Stimulated activated CD4-positive, alpha-beta T cell treated with anti-CD3 and anti-CD28 coated beads, TNF-alpha, amount 100 ng/mL, for 4 hours (primary cell): ENCODE results near the gene RYR2.

Experiments used
- DNase-seq, 3 experiments: peaks; one replicate each; pipeline ENCODE4 v3.0.0-alpha.2; 2020; ENCODE audit warnings: low read depth in 3 of 3

The RYR2 gene

GRCh38 chr1:237852342-237852741 is 810.4 kb downstream of the RYR2 start:
- no peak for DNase-seq

GRCh38 chr1:237857455-237857854 is 815.5 kb downstream of the RYR2 start:
- no peak for DNase-seq

DNA sequence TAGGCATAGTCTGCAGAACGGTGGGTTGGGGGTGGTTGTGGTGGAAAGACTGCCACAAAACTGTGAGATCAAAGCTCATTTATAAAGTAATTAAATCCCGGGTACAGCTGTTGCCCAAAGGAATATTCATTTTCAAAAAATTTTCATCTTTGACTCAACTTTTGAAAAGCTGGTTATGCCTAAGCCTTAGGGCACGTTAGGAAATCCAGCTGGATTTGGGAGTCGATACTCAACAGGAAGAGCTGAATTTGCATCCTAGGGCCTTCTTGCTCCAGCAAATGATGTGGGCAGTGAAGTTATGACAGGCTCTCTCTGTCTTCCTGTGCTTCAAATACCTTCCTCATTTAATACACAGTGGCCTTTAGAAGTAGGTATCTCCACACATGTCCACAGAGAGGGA is 817.0 kb downstream of the RYR2 start:
- DNase-seq, result no peak

DNA sequence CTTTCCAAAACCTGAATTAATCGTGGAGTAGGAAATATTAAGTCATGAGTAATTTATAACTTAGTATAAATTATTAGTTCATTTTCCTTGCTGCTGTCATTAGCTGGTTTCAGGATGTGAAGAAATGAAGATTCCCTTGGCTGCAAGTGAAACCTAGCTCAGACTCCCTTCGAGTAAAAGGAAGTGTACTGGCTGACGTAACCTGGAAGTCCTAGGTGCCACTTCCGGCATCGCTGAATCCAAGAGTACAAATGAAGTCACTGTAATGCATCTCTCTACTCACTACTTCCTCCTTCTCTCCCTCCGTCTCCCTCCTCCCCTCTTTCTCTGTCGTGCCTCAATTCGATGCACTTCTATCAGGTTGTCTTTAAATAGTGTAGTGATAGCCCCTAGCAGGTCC is 820.0 kb downstream of the RYR2 start:
- no peak for DNase-seq

GRCh38 chr1:237863234-237863633 is 821.2 kb downstream of the RYR2 start:
- no peak for DNase-seq

DNA sequence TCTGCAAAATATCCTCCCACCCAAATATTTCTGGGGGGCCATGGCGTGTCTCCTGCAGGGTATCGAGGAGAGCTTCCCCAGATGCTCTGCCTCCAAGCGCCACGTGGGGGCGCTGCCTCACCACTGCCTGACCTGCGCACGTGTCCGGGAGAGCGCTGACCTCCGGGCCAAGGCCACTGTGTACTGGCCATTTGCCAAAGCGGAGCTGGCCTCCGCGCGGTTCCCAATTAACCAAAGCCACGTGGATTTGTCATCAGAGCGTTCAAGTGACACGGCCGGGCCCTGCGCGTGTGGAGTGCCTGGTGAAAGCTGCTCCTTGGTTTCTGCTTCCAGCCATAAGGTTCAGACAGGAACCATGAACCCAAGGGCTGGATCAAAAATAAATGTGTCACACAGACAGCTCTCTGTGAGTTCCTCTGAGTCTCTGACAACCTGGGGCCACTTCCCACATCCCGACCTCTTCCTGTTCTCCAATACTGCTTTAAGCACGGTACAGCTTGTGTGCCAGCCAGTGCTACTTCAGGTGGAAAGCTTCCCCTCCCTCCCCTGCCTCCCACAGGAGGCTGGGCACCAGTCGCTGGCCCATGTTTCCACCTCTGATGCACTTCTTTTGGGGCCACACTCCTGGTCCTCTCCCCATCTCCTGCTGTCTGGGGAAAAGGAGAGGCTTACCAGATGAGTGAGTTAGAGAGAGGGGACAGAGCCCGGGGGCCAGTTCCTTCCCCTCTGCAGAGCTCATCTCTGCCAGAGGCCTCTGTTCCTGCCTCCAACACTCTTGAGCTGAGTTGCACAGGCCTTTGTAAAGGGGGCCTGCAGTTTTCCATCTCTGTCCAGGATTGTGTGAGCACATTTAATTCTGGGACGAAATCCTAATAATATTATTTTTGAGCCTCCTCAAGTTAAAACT is 822.6 kb downstream of the RYR2 start:
- DNase-seq, result no peak

DNA sequence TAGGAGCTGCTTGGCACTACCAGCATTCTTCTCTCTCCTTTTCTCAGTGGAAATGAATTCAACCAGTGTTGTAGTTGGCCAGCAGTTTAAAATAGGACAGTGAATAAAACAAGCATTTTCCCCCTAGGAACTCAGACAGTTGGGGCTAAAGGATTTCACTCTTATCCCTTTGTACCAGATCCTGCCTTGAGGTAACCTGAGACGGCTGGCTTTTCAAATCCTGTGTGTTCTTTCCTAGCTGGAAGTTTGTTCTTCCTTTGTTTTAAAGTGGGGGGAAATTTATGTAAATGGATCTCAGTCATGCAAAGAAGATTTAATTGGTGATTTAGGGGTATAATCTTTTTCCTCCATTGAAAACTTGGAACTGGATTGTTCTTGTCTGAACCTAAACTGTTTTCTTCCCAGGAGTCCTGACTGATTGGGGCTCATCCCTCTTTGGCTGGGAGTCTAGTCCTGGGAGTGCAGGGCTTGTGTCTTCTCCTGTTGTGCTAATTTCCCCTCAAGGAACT is 825.5 kb downstream of the RYR2 start:
- no peak for DNase-seq

DNA sequence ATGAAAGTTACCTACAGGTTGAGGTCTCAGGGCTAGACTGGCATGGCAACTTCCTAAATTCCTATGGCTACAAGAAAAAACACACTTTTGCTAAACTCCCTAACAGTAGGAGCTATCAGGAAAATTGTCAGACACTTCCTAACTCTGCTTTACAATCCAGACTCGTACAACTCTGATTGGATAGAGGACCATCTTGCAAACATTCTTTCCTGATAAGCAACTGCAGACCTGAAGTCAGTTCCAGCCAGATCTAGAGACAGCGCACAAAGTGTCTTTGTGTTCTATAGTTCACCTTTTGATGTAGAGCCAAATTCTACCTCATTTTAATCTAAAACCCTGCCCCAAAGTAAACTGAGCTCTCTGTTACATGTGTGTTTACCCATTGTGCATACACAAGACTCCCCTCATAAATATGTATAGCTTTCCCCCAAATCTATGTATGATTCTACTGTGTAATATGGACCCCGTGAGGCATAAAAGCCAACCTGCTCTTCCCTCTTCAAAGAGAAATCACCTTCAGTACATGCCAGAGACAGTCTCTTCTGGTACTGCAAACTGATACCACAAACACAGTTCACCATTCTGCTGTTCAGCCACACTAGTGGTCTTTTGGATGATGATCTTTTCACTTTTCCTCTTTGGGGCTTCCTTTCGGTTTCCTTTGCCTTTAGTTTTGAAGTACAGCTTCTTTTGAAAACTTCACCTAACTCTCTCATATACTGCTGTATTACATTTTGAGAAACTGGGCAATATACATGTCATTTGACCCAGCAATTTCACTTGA is 827.0 kb downstream of the RYR2 start:
- DNase-seq, result no peak

GRCh38 chr1:237873487-237874211 is 831.7 kb downstream of the RYR2 start:
- no peak for DNase-seq

GRCh38 chr1:237875291-237875690 is 833.3 kb downstream of the RYR2 start:
- no peak for DNase-seq

- no peak for DNase-seq
Measured at GRCh38 chr1:237877631-237878030, 835.6 kb downstream of the RYR2 start.

DNA sequence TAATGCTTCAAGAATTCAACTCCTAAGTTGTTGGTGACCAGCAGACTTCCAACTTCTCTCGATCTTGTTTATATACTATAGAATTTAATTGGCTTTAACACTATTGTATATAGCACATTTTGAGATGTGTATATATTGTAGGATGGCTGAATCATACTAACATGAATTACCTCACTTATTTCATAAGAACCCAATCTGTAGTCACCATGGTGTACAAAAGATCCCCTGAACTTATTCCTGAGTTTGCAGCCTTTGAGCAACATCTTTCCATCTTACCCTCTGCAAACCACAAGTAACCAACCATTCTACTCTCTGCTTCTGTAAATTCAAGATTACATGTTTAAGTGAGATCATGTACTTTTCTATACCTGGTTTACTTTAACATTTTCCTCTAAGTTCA is 836.4 kb downstream of the RYR2 start:
- DNase-seq, result no peak

DNA sequence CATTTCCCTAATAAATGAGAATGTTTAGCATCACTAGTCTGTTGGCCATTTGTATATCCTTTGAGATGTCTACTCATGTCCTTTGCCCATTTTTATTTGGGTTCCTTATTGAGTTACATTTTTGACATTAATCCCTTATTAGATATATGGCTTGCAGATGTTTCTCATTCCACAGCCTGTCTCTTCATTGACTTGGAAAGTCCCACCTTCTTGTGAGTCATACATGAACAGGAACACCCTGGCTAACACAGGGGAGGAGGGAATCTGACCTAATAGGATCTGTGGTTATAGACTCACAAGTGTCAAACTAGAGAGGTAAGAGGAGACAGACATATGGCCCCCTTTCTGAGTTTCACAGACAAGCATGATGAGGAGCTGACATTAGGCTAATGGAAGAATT is 837.2 kb downstream of the RYR2 start:
- DNase-seq, result no peak
